NK-92 treated with Interleukin-12 subunit alpha and Interleukin-12 subunit beta, amount 100 ng/mL, for 24 hours (cell line): ENCODE data around the gene RRBP1.
"Not testable (repeated sequence)": the region's sequence is repeated elsewhere in the genome, so short reads cannot be mapped to it uniquely, and the experiment has no call there.

ENCODE experiments used
- DNase-seq: peaks from one replicate; lab custom pipeline; 2025; lab: John Stamatoyannopoulos, UW

The RRBP1 gene

GRCh38 chr20:17708675-17709360 lies 26.8 kb upstream of the RRBP1 start:
- no peak for DNase-seq

DNA sequence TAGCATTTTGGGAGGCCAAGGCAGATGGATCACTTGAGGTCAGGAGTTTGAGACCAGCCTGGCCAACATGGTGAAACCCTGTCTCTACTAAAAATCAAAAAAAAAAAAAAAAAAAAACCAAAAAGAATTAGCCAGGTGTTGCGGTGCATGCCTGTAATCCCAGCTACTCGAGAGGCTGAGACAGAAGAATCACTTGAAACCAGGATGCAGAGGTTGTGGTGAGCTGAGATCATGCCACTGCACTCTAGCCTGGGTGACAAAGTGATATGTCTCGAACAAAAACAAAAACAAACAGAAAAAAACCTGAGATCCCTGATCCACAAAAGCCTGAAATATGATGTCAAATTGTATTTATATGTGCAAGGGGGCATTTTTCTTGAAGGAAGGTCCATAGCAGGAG lies 25.9 kb upstream of the RRBP1 start:
- DNase-seq = not testable (repeated sequence)

DNA sequence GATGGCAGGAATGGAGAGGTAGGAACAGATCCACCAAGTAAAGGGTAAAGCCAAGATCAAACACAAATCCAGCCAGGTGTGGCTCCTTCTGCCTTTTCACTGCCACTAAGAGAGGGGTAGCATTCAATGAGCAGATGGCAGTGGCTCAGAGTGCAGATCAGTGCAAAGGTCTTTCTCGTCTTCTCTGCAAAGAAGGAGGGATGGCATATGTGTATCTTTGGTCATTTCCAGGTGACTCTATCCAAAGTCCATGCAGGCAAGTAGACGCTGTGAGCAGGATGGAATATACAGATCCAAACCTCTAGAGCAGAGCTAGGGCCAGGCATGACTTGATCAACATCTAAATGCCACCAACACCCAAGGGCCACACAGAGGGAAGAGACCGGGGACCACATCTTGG lies 24.6 kb upstream of the RRBP1 start:
- DNase-seq = no peak

DNA sequence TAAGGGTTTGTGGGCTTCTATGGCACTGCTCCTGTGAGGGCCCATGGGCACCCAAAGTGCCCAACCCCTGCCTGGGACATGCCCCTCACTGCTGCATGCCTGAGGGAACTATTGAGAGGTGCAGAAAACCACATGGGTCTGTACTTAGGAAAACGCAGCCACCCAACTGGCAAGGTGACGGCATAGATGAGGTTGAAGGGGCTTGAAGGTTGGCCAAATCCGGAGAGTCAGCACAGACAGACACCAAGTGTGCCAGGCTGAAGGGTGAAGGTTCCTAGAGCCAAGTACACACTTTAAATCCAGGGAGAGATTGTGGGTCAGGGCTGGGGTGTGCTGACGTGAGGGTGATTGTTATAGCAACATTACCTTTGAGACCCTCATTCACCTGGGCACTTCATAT lies 23.9 kb upstream of the RRBP1 start:
- DNase-seq = no peak

DNA sequence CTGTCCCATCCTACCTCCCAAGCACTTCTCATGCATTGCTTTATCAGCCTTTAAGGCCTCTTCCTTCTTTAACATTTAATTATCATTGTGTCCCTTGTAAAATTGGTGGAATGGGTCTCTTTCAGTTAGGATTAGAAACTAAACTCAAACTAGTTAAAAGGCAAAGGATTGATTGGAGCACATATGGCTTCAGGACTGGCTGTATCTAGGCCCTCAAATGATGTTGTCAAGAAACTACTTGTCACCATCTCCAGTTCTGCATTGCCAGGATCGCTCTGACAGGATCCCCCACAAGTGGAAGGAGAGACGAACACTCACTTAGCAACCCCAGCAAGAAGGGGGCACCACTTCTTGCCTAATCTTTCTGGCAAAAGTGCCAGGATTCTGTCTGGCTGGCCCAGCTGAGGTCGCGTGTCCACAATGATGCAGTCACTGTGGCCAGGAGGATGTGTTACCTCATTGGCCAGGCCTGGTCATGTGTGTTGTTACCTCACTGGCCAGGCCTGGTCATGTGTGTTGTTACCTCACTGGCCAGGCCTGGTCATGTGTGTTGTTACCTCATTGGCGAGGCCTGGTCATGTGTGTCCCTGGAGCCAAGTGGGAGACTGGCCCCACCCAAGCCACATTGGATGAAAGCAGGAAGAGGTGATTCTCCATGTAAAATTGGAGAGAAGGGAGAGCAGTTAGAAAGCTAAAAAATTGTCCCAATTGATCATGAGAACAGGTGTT lies 22.7 kb upstream of the RRBP1 start:
- DNase-seq = no peak

- no peak for DNase-seq
Observed at GRCh38 chr20:17701826-17702225, 19.8 kb upstream of the RRBP1 start.

GRCh38 chr20:17700637-17701036 lies 18.6 kb upstream of the RRBP1 start:
- no peak for DNase-seq

DNA sequence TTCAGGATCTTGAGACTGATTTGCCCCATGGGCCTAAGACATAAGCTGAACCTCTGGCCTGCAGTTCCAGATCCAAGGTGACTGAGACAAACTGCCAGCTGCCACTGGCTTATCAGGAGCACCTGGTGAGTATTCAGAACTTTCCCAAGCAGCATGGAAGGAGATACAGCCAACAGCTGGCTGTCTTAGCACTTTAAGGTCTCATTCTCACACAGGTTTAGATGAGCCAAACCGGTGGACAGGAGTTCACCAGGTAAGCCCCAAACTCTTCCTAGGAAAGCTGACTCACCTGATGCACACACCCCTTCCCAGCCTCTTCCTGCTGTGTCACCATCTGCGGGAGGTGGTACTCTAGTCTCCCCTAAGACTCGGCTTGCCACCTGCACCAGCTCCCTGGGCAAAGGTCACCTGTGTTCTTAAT lies 17.9 kb upstream of the RRBP1 start, which contains the start of gene BANF2:
Gene BANF2 (plus strand): TSS at position 36 of the 421 bp plus-strand sequence. CDS start 25,060 bp downstream, outside the sequence.
- DNase-seq = no peak

DNA sequence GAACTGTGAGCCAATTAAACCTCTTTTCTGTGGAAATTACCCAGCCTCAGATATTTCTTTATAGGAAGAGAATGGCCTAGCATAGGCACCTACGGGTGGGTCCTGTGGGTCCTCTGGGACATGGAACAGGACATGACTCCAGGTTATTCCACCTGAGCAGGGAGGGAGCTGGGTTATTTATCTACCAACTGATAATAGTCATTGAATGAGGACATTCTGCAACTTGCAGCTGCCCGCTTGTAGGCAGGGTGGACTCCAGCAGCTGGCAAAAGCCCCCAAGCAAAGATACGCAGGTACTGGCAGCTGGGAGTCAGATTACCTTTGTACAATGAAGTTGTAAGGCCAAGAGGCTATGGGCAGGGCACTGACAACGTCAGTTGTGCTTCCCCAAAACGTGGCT lies 16.3 kb upstream of the RRBP1 start:
- no peak for DNase-seq

- no peak for DNase-seq
Observed at GRCh38 chr20:17697171-17697570, 15.1 kb upstream of the RRBP1 start.

DNA sequence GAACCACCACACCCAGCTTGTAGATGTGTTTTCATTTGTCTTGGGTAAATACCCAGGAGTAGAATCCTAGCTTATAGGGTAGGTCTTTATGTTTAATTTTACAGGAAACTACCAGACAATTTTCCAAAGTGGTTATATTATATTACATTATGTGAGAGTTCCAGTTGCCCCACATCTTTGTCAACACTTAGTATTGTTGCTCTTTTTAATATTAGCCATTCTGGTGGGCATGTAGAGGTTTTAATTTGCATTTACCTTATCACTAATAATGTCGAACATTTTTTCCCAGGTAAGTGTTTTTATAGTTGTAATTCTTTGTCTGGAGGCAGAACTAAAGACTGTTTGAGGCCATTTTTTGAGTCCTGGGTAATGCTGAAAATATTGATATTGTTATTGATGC lies 14.2 kb upstream of the RRBP1 start:
- no peak for DNase-seq

GRCh38 chr20:17694767-17695166 lies 12.7 kb upstream of the RRBP1 start:
- DNase-seq = no peak

DNA sequence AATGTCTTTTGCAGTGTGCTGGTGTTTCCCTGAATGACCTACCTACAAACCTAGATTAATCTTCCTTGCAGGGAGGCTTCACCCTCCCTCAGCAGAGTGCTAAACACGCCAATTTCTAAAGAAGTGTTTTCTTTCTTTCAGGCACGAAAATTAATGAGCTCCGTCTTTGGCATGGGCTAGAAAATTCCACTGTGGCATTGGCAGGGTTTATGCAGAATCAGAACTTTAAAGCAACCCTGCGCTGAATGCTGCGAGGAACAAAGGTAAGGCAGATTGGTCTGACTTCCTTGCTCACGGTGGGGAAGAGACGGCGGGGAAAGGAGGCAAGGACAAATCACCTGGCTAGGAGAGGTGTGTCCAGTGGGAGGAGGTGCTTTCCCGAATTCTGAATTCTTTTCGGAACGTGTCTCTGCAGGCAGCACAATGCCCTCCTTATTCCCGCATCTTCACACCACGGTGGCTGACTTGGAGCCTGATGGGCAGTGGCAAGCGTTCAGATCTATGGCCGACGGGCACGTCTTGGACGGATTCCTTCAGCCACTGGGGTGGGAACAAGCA lies 11.5 kb upstream of the RRBP1 start:
- no peak for DNase-seq

- DNase-seq = no peak
Observed at GRCh38 chr20:17691758-17692157, 9.7 kb upstream of the RRBP1 start.

- no peak for DNase-seq
Observed at GRCh38 chr20:17690144-17690543, 8.1 kb upstream of the RRBP1 start.

GRCh38 chr20:17688965-17689364 lies 6.9 kb upstream of the RRBP1 start:
- no peak for DNase-seq

DNA sequence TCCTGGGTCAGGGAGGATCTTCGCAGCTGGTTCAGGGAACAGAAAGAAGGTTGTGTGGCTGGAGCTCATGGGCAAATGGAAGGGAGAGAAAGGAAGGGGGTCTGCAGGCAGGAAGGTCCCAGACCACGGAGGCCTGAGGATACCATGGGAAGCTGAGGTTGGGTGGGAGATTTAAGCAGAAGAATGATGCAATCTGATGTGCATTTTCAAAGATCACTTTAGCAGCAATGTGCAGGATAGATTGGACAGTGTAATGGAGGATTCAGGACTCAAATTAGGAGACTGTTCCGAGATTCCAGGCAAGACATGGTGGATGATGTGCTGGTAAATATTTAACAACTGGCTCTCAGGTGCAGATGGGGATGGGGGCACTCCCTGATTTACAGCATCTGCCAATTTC lies 5.8 kb upstream of the RRBP1 start:
- no peak for DNase-seq

GRCh38 chr20:17685168-17685567 lies 3.1 kb upstream of the RRBP1 start:
- DNase-seq = no peak

GRCh38 chr20:17684077-17684888 lies 2.2 kb upstream of the RRBP1 start:
- DNase-seq = no peak

DNA sequence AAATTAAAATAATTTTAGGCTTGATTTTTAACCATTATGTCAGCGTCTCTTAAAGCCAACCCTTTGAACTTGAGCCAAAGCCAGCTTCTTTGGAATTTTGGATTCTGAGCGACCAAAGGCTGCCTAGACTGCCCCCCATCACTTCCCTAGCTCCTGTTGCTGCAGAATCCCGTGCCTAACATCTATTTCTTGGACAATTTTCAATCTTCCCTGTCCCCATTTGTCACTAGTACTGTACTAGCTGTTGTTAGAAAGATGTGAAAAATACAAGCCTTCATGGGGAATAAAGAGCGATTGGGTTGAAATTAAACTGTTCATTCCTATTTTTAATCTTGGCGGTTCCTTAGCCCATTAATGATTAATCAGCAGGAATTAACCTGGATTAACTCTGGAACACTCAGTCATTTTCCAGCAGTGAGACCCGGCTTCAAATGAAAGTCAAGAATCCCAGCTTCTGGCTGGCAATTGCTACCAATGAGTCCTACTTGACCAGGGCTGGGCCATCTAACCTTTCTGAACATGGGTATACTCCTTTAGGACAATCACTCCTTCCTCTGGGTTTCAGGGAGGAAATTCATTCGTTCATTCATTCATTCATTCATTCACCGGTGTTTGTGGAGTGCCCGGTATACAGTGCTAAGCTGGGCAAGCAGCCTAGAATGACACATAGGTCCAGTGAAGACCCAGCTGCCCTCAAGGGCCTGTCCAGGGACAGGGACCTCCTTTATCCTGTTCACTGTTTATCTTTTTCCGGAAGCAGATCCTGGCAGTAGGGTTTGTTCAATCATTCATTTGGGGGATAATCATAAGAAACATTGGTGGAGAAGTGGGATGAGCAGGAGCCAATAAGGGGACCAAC lies 1.4 kb upstream of the RRBP1 start:
- DNase-seq = no peak

DNA sequence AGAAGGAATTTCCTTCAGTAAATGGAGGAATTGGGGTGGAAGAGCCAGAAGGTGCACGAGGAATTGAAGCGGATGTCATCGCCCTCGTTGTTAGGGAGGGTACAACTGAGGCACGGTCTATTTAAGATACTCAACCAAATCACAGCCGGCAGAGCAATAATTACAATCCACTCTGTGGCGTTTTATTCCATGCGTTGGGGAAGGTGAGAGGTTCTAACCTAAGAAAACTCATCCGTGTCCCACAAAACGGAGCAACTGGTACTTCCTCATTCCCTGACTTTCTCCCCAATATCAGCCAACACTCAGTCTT lies 802 bp upstream of the RRBP1 start:
- DNase-seq = no peak

DNA sequence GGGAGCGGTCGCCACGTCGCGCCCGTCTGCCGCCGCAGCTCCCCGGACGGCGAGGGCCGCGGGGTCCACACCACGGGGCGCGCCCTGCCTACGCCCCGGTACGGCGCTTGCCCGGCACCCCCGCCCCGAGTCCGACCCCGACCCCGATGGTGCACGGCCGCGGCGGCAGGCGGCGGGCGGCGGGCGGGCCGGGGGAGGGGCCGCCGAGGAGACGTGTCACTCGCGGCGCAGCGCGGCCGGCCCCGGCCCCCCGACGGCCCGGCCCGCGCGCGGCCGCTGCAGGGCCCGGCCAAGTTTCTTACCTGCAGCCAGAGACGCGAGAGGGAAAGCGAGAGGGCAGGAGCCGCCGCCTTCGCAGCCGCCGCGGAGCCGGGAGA lies 328 bp downstream of the RRBP1 start:
- DNase-seq = no peak
